Stimulated activated naive CD8-positive, alpha-beta T cell treated with anti-CD3 and anti-CD28 coated beads, Interleukin-15, Interleukin-2, amounts not matched to agents 100 ng/mL and 50 ng/mL, for 24 hours (primary cell): ENCODE results near the gene YJEFN3.
A peak's percentile ranks its signal among the peaks of the same experiment; 100 is the strongest.

Experiments used
- H3K27ac Mint-ChIP-seq: one replicate; pipeline ENCODE4 v1.8.0; 2021; ENCODE audit warnings: mild to moderate bottlenecking, mixed read lengths
- H3K27me3 Mint-ChIP-seq: one replicate; pipeline ENCODE4 v1.8.0; 2021; ENCODE audit warnings: mixed read lengths
- H3K36me3 Mint-ChIP-seq: one replicate; pipeline ENCODE4 v1.8.0; 2021; ENCODE audit warnings: low read depth, mixed read lengths
- H3K4me1 Mint-ChIP-seq: one replicate; pipeline ENCODE4 v1.8.0; 2021; ENCODE audit warnings: low read depth, mixed read lengths
- H3K4me3 Mint-ChIP-seq: one replicate; pipeline ENCODE4 v1.8.0; 2021; ENCODE audit warnings: mild to moderate bottlenecking, mixed read lengths
- H3K9me3 Mint-ChIP-seq: one replicate; pipeline ENCODE4 v1.8.0; 2021; ENCODE audit warnings: mixed read lengths

YJEFN3 gene

DNA sequence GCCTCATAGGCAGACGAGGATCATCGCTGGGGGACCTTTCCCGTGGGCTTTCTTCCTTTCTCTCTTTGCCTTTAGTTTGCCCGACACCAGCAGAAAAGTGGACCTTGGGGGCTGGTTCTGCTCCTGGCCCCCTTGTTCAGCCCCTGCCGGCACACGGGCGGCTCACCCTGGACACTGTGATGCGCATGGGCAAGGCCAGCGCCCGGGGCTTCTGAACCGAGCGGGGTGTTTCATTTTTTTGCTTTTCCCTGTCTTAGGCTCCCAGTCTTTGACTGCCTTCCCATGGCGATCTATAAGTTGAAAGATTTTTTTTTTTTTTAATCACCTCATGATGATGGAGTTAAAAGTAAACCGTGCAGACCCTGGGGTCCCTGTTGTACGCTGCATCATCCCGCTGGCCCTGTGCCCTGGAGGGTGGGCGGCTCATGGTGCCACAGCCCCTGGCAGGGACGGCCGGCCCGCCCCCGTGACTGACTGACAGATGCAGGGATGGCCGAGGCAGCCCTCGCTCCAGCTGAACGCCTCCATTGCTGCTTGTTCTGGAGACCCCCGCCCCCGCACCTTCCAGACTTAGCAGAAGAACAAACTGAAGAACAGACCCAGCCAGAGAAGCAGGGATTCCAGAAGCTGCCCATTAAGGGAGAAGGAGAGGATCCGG, 22.9 kb upstream of the YJEFN3 start:
- Mint-ChIP-seq H3K4me3 (no peak overlapping the region), H3K4me1 (no peaks in the 10 kb centered on the region), H3K36me3 (peaks cover 43% of the 10 kb centered on the region), H3K27ac (no peak overlapping the region), H3K9me3 (no peaks in the 10 kb centered on the region), H3K27me3 (no peaks in the 10 kb centered on the region)

GRCh38 chr19:19506592-19506991, 22.1 kb upstream of the YJEFN3 start:
- Mint-ChIP-seq H3K9me3 (no peaks in the 10 kb centered on the region), H3K27me3 (no peaks in the 10 kb centered on the region), H3K36me3 (peaks cover 43% of the 10 kb centered on the region), H3K4me1 (no peaks in the 10 kb centered on the region), H3K27ac (peak overlapping the region; percentile 67), H3K4me3 (no peak overlapping the region)

DNA sequence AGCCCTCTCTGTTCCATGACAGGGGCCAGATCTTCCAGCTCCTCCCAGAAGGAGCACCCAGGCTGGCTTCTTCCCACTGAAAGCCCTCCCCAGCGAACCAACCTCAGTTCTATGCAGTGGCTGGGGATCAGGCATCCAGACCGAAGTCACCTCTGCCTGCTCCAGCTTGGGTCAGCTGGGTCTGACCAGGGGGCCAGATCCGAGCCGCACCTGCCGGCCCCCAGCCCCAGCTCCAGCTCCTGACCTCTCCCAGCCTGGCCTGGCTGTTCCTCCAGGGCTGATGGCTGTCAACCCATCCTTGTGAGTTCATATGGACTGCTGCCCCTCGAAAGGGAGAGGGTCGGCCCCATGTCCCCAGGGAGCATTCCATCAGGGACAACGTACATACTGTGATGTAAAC, 21.4 kb upstream of the YJEFN3 start:
- no peaks in the 10 kb centered on the region for H3K4me1 Mint-ChIP-seq
- H3K9me3 Mint-ChIP-seq, result no peaks in the 10 kb centered on the region
- H3K27ac Mint-ChIP-seq, result no peak overlapping the region
- no peak overlapping the region for H3K4me3 Mint-ChIP-seq
- H3K27me3 Mint-ChIP-seq, result no peaks in the 10 kb centered on the region
- peaks cover 39% of the 10 kb centered on the region for H3K36me3 Mint-ChIP-seq

- Mint-ChIP-seq H3K27ac (no peak overlapping the region), H3K4me1 (no peaks in the 10 kb centered on the region), H3K27me3 (no peaks in the 10 kb centered on the region), H3K4me3 (no peak overlapping the region), H3K36me3 (peaks cover 30% of the 10 kb centered on the region), H3K9me3 (no peaks in the 10 kb centered on the region)
Observed at GRCh38 chr19:19508217-19508616, 20.5 kb upstream of the YJEFN3 start.

DNA sequence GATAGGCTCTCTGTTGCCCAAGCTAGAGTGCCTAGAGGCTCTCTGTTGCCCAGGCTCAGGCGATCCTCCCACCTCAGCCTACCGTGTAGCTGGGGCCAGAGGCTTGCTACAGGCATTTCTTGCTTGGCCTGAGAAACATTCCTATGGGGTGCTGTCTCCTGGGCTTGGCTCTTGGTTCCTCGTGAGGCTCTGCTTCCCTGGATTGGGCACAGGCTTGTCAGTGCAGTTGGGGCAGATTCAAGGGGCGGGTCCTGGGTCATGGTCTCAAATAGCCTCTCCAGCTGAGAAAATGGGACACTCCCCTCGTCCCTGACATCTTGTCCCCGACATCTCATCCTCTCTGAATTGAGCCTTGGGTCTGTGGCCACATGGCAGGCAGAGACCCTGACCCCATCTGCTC, 18.3 kb upstream of the YJEFN3 start:
- Mint-ChIP-seq H3K36me3 (peaks cover 15% of the 10 kb centered on the region), H3K27ac (no peak overlapping the region), H3K4me3 (no peak overlapping the region), H3K4me1 (no peaks in the 10 kb centered on the region), H3K9me3 (no peaks in the 10 kb centered on the region), H3K27me3 (no peaks in the 10 kb centered on the region)

DNA sequence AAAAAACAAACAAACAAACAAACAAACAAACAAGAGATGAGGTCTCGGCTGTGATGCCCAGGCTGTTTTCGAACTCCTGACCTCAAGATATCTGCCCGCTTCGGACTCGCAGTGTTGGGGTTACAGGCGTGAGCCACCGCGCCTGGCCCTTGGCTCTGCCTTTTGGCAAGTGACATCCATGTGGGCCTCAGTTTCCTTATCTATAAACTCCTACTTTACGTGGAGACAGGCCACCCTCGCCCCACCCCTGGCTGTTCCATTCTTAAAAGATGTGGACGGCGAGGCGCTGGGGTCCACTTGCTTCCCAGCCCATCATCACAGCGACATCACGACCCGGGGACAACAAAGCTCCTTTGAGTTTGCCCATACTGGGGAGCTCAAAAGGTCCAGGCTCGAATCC, 15.0 kb upstream of the YJEFN3 start:
- H3K4me1 Mint-ChIP-seq, result peaks cover 17% of the 10 kb centered on the region
- no peaks in the 10 kb centered on the region for H3K36me3 Mint-ChIP-seq
- no peaks in the 10 kb centered on the region for H3K27me3 Mint-ChIP-seq

DNA sequence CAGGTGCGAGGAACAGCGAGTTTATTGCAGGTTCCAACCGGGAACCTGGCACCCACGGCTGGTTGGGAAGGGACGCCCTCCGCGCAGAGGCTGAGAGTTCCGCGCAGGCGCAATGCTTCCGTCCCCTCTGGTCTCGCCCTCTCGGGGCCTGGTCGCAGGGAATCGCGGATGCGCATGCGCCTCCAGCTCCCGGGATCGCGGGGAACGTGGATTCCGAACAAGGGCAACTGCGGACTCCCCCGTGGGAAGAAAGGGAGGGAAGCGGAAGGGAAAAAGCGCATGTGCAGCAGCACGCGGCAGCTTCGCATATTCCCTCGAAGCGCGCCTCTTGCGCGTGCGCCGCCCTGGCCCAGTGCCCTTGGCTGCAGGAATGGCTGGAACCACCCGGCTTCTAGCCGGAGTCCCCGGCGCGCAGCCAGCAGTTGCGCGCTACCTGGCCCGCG, 14.5 kb upstream of the YJEFN3 start:
- H3K4me1 Mint-ChIP-seq, result peaks cover 20% of the 10 kb centered on the region
- H3K27ac Mint-ChIP-seq, result no peak overlapping the region
- peaks cover 3% of the 10 kb centered on the region for H3K36me3 Mint-ChIP-seq
- H3K4me3 Mint-ChIP-seq, result peak overlapping the region; percentile 23
- no peaks in the 10 kb centered on the region for H3K9me3 Mint-ChIP-seq
- no peaks in the 10 kb centered on the region for H3K27me3 Mint-ChIP-seq

More for the DNA sequence above, 15.0 kb upstream of the YJEFN3 start:
- Mint-ChIP-seq H3K4me3 (no peak overlapping the region), H3K9me3 (no peaks in the 10 kb centered on the region), H3K27ac (no peak overlapping the region)

GRCh38 chr19:19514881-19515641, 13.7 kb upstream of the YJEFN3 start, which contains the start of gene TSSK6:
TSS of gene TSSK6 (minus strand) at chr19:19515548. CDS start at chr19:19515427, 121 bp downstream.
- Mint-ChIP-seq H3K27ac (peak within 1 kb of the TSS; percentile 90), H3K36me3 (peaks cover 12% of the 10 kb centered on the region), H3K9me3 (no peaks in the 10 kb centered on the region), H3K27me3 (no peaks in the 10 kb centered on the region), H3K4me3 (peak within 1 kb of the TSS; percentile 96), H3K4me1 (peaks cover 24% of the 10 kb centered on the region)

DNA sequence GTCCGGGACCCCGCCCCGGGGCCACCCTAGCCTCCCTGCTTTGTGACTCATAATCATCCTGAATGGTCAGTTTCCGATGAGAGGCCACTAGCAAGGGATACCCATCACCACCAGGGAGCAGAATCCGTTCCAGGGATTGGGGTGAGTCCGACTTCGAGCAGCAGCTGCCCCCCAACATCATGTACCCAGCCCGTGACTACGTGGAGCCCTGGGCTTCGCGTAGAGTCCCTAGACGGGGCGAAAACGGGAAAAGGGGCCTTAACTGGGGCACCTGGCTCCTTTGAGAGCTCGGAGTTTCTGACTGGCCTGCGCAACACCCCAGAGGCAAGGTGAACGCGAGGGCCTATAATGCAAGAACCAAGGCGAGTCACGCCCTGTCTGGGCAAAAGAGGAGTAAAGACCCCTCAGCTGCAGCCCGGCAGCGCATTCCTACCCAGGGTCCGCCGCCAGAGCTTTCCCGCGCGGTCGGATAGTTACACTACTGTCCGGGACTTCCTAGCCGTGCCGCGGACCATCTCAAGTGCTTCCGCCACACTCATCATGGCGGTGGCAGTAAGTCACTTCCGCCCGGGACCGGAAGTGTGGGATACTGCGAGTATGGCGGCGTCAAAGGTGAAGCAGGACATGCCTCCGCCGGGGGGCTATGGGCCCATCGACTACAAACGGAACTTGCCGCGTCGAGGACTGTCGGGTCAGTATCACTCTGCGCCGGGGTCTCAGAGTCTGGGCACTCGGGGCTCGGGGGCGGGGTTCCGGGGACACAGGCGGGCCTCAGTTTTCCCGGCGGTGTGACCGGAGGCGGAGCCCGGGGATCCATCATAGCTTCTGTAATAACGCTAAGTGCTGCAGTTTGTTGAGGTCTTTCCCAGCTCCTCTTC, 12.8 kb upstream of the YJEFN3 start, which contains the start of gene NDUFA13:
Gene NDUFA13, plus strand, starts transcription at position 584 of the 878 bp plus-strand sequence. Its CDS starts 14 bp downstream, at position 598.
- Mint-ChIP-seq H3K4me3 (peak within 1 kb of the TSS; percentile 96), H3K36me3 (peaks cover 19% of the 10 kb centered on the region), H3K27me3 (no peaks in the 10 kb centered on the region), H3K27ac (peak within 1 kb of the TSS; percentile 90), H3K4me1 (peaks cover 28% of the 10 kb centered on the region), H3K9me3 (no peaks in the 10 kb centered on the region)

- peaks cover 22% of the 10 kb centered on the region for H3K36me3 Mint-ChIP-seq
- H3K4me1 Mint-ChIP-seq, result peaks cover 35% of the 10 kb centered on the region
- peak overlapping the region; percentile 90 for H3K27ac Mint-ChIP-seq
- H3K4me3 Mint-ChIP-seq, result peak overlapping the region; percentile 96
- H3K9me3 Mint-ChIP-seq, result no peaks in the 10 kb centered on the region
- no peaks in the 10 kb centered on the region for H3K27me3 Mint-ChIP-seq
Observed at GRCh38 chr19:19517235-19517619, 11.5 kb upstream of the YJEFN3 start.

DNA sequence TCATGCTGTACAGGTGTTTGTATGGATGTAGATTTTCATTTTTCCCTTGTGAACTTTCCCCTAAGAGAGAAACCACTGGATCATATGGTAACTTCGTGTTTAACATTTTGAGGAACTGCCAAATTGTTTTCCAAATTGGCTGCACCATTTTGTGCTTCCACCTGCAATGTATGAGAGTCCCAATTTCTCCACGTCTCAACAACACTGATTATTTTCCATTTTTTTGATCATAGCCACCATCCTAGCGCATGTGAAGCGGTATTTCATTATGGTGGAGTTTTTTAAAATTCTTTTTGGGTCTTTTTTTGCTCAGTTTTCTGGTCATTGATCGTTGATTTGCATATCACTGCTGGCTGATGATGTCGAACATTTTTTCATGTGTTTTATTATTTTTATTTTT, 7.7 kb upstream of the YJEFN3 start:
- Mint-ChIP-seq H3K4me1 (peaks cover 40% of the 10 kb centered on the region), H3K27me3 (no peaks in the 10 kb centered on the region), H3K27ac (no peak overlapping the region), H3K4me3 (no peak overlapping the region), H3K9me3 (no peaks in the 10 kb centered on the region), H3K36me3 (peaks cover 32% of the 10 kb centered on the region)

- Mint-ChIP-seq H3K27ac (no peak overlapping the region), H3K4me3 (no peak overlapping the region), H3K27me3 (no peaks in the 10 kb centered on the region), H3K9me3 (no peaks in the 10 kb centered on the region), H3K4me1 (peaks cover 28% of the 10 kb centered on the region), H3K36me3 (peaks cover 36% of the 10 kb centered on the region)
Observed at GRCh38 chr19:19523177-19523576, 5.5 kb upstream of the YJEFN3 start.

DNA sequence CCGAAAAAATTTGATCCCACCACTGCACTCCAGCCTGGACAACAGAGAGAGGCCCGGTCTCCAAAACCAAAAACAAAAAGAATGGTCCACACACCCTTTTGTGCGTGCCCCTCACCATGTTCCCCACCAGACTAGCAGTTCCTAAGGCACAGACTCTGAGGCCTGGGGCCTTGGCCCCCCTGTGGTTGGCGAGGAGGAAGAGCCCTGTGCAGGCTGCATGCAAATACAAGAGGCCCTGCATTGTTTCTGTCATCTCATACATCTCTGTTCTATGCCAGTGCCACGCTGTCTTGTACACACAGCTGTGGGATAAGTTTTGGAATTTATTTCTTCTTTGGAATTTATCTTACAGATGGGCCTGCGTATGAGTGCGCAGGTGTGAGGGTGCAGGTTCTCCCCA, 4.7 kb upstream of the YJEFN3 start:
- Mint-ChIP-seq H3K36me3 (peaks cover 35% of the 10 kb centered on the region), H3K4me1 (peaks cover 27% of the 10 kb centered on the region), H3K27ac (no peak overlapping the region), H3K4me3 (no peak overlapping the region), H3K27me3 (no peaks in the 10 kb centered on the region), H3K9me3 (no peaks in the 10 kb centered on the region)

DNA sequence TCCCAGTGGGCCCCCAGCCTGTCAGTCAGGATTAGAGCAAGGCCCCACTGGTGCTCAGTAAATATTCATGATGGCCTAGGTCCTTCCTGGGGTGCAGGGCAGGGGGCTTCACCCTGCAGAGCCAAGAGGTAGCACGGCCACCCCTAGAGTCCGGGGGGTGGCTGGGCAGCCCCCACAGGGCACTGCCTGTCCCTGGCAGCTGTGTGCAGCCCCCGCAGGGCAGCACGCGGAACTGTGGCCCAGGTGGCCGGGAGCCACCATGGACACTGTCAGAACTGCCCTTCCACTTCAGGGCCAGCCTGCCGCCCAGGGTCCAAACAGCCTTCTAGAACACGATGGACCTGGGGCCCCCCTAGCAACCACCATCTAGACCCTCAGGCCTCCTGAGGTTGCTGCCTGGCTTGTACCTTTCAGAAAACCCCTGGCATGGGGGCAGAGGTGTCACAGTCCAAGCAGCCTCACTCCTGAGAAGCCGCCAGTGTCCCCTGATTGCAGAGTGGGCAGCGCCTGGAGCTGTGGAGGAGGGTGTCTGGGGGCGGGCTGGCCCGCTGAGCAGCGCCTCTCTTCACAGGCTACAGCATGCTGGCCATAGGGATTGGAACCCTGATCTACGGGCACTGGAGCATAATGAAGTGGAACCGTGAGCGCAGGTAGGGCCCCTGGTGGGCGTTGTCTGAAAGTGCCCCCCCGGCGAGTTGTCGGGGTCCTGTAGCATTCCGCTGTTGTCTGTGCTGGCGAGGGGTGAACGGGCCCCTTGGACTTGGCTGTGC, 2.9 kb upstream of the YJEFN3 start:
- Mint-ChIP-seq H3K27me3 (no peaks in the 10 kb centered on the region), H3K4me1 (peaks cover 18% of the 10 kb centered on the region), H3K9me3 (no peaks in the 10 kb centered on the region), H3K36me3 (peaks cover 18% of the 10 kb centered on the region), H3K27ac (no peak overlapping the region), H3K4me3 (no peak overlapping the region)
